NCI-H526 treated with DMSO at 0.1 percent for 48 hours (cell line): ENCODE data around the gene CYP4F22.
"Not testable (repeated sequence)": the region's sequence is repeated elsewhere in the genome, so short reads cannot be mapped to it uniquely, and the experiment has no call there.

Source experiments
- DNase-seq: peaks from one replicate; lab custom pipeline; 2025; lab: John Stamatoyannopoulos, UW

The CYP4F22 gene

DNA sequence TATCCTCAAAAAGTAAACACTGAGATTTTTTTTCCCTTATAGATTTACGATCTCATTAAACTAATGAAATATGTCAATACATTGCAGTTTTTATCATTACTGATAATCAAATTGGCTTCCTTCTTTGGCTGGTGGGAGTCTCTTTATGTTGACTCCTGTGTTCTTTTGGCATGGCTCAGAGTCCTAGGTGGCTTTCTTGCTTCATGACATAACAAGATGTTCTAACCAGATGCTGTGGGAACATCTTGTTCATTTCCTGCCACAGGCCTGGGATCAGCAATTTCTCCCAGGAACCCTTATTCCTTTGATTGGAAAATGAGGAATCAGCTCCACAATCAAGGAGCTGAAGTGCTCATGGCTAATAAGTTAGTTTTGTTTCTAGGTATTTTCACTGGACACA is 13.2 kb upstream of the CYP4F22 start:
- DNase-seq, result no peak

GRCh38 chr19:15498156-15498858 is 10.0 kb upstream of the CYP4F22 start:
- no peak for DNase-seq

GRCh38 chr19:15498910-15499309 is 9.4 kb upstream of the CYP4F22 start:
- DNase-seq, result no peak

DNA sequence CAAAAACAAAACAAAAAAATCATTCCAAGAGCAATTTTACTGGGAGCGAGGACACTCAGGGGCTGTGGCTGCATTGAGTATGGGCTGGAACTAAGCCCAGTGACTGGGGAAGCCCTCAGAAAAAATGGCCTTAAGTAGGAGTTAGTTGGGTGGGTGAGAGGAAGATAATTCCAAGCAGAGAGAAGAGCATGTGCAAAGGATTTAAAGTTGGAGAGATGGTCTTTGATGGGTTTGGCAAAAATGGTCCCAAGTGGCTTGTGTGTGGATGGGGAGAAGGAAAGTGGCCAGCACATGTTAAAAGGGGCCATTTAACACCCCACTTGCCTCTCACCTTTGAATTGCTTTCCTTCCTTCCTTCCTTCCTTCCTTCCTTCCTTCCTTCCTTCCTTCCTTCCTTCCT is 6.7 kb upstream of the CYP4F22 start:
- no peak for DNase-seq

- DNase-seq, result no peak
Measured at GRCh38 chr19:15502264-15502663, 6.1 kb upstream of the CYP4F22 start.

GRCh38 chr19:15506074-15506571 is 2.2 kb upstream of the CYP4F22 start:
- no peak for DNase-seq

DNA sequence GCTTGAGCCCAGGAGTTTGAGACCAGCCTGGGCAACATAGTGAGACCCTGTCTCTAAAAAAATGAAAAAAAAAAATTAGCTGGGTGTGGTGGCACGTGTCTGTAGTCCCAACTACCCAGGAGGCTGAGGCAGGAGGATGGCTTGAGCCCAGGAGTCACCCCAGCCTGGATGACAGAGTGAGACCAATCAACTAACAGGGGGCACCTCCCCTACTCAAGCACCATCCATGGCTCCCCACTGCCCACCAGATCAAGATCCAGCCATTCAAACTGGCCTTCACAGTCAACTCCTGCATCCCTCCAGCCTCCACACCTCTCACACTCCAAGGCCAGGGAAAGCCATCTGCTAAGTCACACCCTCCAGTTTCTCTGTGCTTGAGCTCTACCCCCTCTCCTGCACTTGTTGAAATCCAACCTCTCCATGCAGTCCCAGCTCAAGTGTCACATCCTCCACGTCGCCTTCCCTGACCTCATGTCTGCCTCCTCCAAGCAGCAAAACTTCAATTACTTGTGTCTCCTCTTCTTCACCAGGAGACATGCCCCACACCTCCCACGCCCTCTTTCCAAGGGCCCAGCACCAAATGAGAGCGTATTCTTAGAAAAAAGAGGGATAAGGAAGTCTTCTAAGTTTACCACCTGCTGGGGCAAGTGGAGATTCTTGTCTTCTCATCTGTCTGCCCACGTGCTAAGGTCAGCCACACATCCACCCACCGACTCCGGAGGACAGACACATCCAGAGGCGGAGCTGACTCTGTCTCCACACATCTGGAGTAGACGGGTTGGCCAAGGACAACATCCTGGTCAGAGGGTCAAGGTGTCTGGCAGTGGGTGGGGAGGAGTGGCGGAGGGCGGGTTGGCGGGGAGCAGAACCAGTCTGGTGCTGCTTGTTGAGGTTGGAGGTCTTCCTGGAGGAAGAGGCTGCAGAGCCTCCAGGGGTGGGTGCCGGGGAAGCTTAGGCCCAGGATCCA is 974 bp upstream of the CYP4F22 start:
- no peak for DNase-seq

- DNase-seq, result no peak
Measured at GRCh38 chr19:15511671-15512424, 3.5 kb downstream of the CYP4F22 start.

DNA sequence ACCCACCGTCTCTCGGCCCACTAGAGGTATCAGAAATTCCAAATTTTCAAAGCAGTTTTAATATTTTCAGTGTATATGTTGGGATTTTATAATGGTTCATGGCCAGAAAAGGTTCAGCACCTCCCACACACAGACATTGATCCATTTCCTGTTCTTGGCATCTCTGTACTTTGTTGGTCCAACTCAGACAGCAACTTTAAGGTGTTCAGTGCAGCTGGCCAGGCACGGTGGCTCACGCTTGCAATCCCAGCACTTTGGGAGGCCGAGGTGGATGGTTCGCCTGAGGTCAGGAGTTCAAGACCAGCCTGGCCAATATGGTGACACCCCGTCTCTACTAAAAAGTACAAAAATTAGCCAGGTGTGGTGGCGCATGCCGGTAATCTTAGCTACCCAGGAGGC is 6.9 kb downstream of the CYP4F22 start:
- DNase-seq, result not testable (repeated sequence)

DNA sequence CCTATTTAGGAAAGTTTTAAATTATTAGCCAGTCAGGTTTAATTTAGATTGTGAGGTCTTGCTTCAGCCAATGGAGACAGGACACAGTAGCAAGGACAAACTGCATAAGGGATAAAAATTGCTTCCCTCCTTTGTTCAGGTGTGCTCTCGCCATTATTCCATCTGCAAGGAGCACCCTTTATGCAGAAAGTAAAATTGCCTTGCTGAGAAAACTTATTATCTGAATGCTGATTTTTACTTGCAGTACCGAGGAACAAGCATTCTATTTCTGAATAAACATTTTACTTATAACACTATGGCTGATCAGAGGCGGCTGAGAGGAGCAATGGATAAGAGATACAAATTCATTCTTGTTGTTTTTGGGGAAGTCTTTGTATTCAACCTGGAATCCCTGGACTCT is 8.0 kb downstream of the CYP4F22 start:
- DNase-seq, result no peak

DNA sequence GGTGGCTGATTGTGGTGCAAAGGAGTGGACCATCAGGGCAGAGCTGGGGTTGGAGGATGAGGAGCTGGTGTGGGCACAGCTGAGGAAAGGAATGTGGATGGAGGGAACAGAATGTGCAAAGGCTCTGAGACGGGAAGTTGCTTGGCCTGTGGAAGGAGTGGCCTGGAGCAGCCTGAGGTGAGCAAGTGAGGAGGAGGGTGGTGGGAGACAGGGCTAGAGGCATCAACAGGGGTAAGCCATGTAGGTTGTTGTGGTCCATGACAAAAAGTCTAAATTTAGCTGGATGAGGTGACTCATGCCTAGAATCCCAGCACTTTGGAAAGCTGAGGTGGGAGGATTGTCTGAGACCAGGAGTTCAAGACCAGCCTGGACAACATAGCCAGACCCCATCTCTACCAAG is 9.5 kb downstream of the CYP4F22 start:
- DNase-seq, result no peak

DNA sequence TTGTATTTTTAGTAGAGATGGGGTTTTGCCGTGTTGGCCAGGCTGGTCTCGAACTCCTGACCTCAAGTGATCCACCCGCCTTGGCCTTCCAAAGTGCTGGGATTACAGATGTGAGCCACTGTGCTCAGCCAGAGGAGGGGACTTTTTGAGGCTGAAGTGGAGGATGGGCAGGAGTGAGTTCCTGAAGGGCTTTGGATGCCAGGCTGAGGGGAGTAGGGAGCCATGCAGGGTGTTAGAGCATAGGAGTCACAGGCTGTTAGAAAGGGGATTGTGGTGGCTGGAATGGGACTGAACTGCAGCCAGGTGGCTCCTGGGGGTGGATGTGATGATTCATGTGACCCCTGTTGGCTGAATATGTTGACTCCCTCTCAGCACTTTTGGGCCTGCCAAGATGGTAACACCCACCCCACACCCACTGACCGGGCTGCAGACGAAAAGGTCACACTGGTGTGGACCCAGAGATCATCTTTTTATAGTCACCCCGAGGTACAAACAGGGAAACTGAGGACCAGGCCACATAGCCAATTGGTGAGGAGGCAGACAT is 11.2 kb downstream of the CYP4F22 start:
- no peak for DNase-seq

GRCh38 chr19:15524781-15525180 is 16.5 kb downstream of the CYP4F22 start:
- no peak for DNase-seq

GRCh38 chr19:15525291-15525690 is 17.0 kb downstream of the CYP4F22 start:
- DNase-seq, result no peak

DNA sequence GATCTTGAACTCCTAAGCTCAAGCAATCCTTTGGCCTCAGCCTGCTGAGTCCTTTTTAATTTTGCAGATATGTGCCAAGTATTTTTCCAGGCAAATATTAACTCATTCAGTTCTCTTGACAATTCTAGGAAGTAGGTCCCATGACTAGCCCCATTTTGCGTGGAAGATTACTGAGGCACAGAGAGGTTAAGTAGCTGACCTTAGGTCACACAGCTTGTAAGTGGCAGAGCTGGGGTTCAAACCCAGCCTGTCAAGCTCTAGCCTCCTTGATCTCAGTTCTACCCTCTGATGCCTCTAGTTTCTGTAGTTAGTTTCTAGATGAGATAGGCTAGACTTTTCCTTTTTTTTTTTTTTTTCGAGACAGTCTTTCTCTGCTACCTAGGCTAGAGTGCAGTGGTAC is 18.1 kb downstream of the CYP4F22 start:
- no peak for DNase-seq

DNA sequence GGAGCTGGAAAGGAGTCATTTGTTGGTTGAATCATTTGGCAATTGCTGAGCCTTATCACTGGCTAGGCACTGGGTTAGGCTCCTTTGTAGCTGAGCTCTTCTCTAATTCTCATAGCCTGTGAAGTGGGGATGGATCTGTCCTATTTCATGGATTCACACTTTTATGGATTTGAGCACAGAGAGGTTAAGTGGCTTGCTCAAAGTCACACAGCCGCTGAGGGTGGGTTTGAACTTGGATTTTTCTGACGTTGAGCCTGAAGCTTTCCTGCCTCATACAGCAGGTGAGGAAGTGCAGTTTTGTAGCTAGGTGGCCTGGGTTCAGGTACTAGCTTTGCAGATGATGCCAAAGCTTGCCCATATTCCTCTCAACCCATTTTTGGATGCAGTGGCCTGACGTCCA is 19.4 kb downstream of the CYP4F22 start:
- no peak for DNase-seq

GRCh38 chr19:15529774-15530372 is 21.5 kb downstream of the CYP4F22 start:
- DNase-seq, result no peak

- no peak for DNase-seq
Measured at GRCh38 chr19:15532779-15533521, 24.6 kb downstream of the CYP4F22 start.

- DNase-seq, result not testable (repeated sequence)
Measured at GRCh38 chr19:15533522-15533830, 25.2 kb downstream of the CYP4F22 start.

GRCh38 chr19:15534957-15535864 is 26.9 kb downstream of the CYP4F22 start:
- DNase-seq, result no peak
